HG03108 (cell line): ENCODE data around the gene ZZZ3.
"Not testable (repeated sequence)": the region's sequence is repeated elsewhere in the genome, so short reads cannot be mapped to it uniquely, and the experiment has no call there.

Source experiments
- ATAC-seq: cut with Tn5 transposase; IDR thresholded peaks from one replicate; pipeline ENCODE4 v1.9.1; 2021; ENCODE audit warnings: moderate library complexity; ENCODE audit not compliant: unreplicated experiment

Gene ZZZ3

GRCh38 chr1:77671836-77672235 lies 10.6 kb downstream of the ZZZ3 start:
- ATAC-seq, result no peak

DNA sequence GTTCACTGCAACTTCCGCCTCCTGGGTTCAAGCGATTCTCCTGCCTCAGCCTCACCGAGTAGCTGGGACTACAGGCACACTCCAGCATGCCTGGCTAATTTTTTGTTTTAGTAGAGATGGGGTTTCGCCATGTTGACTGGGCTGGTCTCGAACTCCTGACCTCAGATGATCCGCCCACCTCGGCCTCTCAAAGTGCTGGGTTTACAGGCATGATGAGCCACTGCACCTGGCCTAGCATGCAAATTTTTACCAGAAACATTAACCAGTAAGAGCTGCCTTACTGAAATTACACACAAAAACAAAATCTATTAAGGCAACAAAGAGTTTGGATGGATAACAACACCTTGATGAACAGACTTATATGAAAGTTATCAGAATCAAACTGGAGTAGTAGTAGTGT lies 12.1 kb downstream of the ZZZ3 start:
- ATAC-seq, result no peak

GRCh38 chr1:77668924-77669449 lies 13.5 kb downstream of the ZZZ3 start:
- no peak for ATAC-seq

DNA sequence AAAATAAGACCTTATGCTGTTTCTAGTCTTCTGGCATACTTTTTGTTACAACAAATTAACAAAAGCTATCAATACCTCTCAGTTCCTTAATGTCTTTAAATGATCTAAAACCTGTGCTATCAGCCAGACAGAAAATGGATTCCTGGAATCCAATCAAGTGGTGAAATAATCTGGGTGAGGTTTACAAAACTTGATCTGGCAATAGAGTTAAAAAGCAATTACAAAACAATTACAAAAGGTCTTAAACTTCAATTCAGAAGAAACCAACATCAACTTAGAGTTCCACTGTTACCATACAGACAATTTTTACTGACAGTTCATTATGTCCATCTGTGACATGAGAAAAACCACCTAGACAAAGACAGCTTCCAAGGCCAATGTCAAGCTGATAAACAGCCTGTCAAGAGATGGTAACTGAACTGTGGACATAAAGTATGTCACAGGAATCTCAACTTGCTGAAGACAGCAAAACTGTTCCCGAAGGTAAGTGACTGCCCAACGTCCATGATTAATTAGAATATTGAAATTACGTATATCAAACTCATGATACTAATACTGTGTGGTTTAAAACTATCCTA lies 17.4 kb downstream of the ZZZ3 start:
- no peak for ATAC-seq

DNA sequence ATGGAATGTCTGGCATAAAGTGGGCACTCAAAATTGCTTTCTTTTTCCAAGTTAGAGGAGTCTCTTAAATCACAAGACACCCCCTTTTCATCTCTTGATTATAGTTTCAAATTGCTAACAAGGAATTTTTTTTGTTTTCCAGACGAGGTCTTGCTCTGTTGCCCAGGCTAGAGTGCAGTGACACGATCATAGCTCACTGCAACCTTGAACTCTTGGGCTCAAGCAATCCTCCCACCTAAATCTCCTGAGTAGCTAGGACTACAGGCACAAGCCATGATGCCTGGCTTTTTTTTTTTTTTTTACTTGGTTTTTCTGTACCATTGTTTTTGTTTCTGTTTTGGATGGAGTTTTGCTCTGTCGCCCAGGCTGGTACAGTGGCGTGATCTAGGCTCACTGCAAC lies 20.8 kb downstream of the ZZZ3 start:
- ATAC-seq, result no peak

GRCh38 chr1:77659879-77660593 lies 22.4 kb downstream of the ZZZ3 start:
- ATAC-seq, result no peak

- no peak for ATAC-seq
These were observed 24.2 kb downstream of the ZZZ3 start for GRCh38 chr1:77658271-77658670.

- no peak for ATAC-seq
These were observed 27.0 kb downstream of the ZZZ3 start for GRCh38 chr1:77655431-77655974.

DNA sequence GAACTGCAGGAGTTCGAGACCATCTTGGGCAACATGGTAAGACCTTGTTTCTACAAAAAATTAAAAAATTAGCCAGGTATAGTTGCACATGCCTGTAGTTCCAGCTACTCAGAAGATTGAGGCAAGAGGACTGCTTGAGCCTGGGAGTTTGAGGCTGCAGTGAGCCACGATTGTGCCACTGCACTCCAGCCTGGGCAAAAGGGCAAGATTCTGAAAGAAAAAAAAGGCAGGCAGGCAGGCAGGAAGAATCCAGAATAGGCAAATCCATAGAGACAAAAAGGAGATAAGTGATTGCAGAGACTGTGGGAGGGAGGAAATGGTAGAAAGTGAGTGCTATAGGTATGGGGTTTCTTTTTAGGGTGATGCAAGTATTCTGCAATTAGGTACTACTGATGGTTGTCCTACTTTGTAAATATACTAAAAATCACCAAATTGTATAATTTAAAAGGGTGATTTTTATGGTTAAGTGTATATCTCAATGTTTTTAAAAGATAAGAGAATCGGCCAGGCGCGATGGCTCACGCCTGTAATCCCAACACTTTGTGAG lies 29.4 kb downstream of the ZZZ3 start:
- ATAC-seq, result no peak

- no peak for ATAC-seq
These were observed 30.2 kb downstream of the ZZZ3 start for GRCh38 chr1:77652268-77652667.

DNA sequence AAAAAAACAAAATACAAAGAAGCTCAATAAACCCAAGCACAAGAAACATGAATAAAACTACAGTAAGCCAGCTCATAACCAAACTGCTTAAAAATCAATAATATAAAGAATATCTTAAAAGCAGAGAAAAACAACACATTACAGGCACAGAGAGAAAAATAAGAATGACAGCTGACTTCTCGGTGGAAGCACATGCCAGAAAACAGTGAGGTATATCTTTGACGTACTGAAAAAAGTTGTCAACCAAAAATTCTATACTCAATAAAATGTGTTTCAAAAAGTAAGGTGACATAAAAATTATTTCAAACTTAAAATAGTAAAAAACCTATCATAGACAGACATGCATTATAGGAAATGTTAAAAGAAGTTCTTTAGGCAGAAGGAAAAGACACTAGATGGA lies 33.3 kb downstream of the ZZZ3 start:
- ATAC-seq, result no peak

DNA sequence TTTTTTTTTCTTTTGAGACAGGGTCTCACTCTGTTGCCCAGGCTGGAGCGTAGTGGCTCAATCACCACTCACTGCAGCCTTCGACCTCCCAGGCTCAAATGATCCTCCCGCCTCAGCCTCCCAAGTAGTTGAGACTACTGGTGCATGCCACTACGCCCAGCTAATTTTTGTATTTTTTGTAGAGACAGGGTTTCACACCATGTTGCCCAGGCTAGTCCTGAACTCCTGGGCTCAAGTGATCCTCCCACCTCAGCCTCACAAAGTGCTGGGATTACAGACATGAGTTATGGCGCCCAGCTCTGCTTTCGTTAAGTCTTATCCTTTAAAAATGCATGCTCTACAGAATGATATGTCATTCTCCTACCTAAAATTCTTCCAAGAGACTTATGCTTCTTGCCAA lies 36.2 kb downstream of the ZZZ3 start:
- ATAC-seq, result not testable (repeated sequence)

GRCh38 chr1:77643456-77643855 lies 39.0 kb downstream of the ZZZ3 start:
- ATAC-seq, result no peak

- ATAC-seq, result no peak
These were observed 39.5 kb downstream of the ZZZ3 start for GRCh38 chr1:77642941-77643340.

GRCh38 chr1:77642196-77642595 lies 40.3 kb downstream of the ZZZ3 start:
- no peak for ATAC-seq

DNA sequence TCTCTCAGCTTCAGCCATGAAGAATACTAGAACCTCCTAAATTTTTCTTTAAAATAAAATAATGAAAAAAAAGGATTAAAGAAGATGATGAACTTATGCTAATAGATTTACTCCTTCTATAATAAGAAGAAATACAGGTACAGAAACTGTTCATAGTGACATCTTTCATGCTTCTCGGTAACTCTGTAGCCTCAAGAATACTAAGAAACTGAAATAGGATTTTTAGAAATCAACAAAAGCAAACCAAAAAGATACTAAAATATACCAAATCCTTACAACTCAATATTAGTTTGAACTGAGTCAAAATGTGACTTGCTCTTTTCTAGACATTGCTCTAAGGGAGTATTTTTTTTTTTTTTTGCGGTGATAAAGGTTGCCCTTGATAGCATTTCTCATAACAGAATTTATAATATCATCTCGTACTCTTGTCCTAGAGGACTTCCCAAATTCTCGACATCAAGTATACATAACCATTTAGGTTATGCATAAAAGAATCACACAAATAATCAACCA lies 42.8 kb downstream of the ZZZ3 start:
- no peak for ATAC-seq

DNA sequence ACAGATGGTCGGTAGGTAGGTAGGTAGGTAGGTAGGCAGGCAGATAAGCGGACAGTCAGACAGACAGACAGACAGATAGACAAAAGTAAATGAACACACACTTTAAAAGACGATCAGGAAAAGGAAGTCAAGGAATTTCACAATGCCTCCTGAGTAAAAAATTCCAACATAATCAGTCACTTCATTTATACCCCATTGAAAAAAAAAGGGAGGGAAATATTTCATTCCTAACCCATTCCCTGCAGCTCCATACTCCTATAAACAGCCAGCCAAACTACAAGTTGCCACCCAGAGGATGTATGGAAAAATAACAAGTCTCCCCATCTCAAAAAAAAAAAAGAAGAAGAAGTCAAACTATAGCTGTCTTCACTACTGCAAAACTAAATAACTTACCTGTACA lies 43.4 kb downstream of the ZZZ3 start:
- no peak for ATAC-seq

GRCh38 chr1:77636864-77637263 lies 45.6 kb downstream of the ZZZ3 start:
- ATAC-seq, result no peak
